ENCODE measurements around the gene FYTTD1.
"Not testable (repeated sequence)": the region's sequence is repeated elsewhere in the genome, so short reads cannot be mapped to it uniquely, and the experiment has no call there.

The FYTTD1 gene

GRCh38 chr3:197749601-197750395, at the start of gene FYTTD1:
TSS of gene FYTTD1 (plus strand) at chr3:197749883. CDS start at chr3:197749972, 89 bp downstream.
- peak; percentile 41 for DNase-seq

GRCh38 chr3:197700095-197700494, 49.6 kb upstream of the FYTTD1 start:
- no peak for DNase-seq

GRCh38 chr3:197701841-197702240, 47.8 kb upstream of the FYTTD1 start:
- DNase-seq, result no peak

GRCh38 chr3:197706658-197707057, 43.0 kb upstream of the FYTTD1 start:
- no peak for DNase-seq

GRCh38 chr3:197709135-197709534, 40.5 kb upstream of the FYTTD1 start:
- DNase-seq, result no peak

GRCh38 chr3:197710965-197711364, 38.7 kb upstream of the FYTTD1 start:
- not testable (repeated sequence) for DNase-seq

GRCh38 chr3:197711973-197712707, 37.5 kb upstream of the FYTTD1 start:
- DNase-seq, result no peak

- no peak for DNase-seq
These were observed 36.2 kb upstream of the FYTTD1 start for GRCh38 chr3:197713477-197713822.

- DNase-seq, result no peak
These were observed 35.4 kb upstream of the FYTTD1 start for GRCh38 chr3:197714251-197714650.

- DNase-seq, result no peak
These were observed 30.8 kb upstream of the FYTTD1 start for GRCh38 chr3:197718891-197719290.

- DNase-seq, result no peak
These were observed 29.0 kb upstream of the FYTTD1 start for GRCh38 chr3:197720694-197721093.

- DNase-seq, result no peak
These were observed 26.9 kb upstream of the FYTTD1 start for GRCh38 chr3:197722734-197723133.

GRCh38 chr3:197727878-197728277, 21.8 kb upstream of the FYTTD1 start:
- DNase-seq, result not testable (repeated sequence)

GRCh38 chr3:197728487-197728886, 21.2 kb upstream of the FYTTD1 start:
- no peak for DNase-seq

GRCh38 chr3:197730200-197730599, 19.5 kb upstream of the FYTTD1 start:
- no peak for DNase-seq

- DNase-seq, result not testable (repeated sequence)
These were observed 18.9 kb upstream of the FYTTD1 start for GRCh38 chr3:197730770-197731169.

GRCh38 chr3:197731483-197731882, 18.2 kb upstream of the FYTTD1 start:
- not testable (repeated sequence) for DNase-seq

GRCh38 chr3:197733042-197733441, 16.6 kb upstream of the FYTTD1 start:
- no peak for DNase-seq

- DNase-seq, result no peak
These were observed 14.9 kb upstream of the FYTTD1 start for GRCh38 chr3:197734667-197735318.

GRCh38 chr3:197736010-197736490, 13.6 kb upstream of the FYTTD1 start:
- DNase-seq, result no peak

- peak; percentile 75 for DNase-seq
These were observed 13.0 kb upstream of the FYTTD1 start, which contains the start of gene RUBCN for GRCh38 chr3:197736491-197737318. TSS of gene RUBCN (minus strand) at chr3:197736904. CDS start at chr3:197736719, 185 bp downstream.

GRCh38 chr3:197737319-197737649, 12.4 kb upstream of the FYTTD1 start:
- no peak for DNase-seq
